Measurements from ENCODE around the gene EML4.
"Not testable (repeated sequence)": the region's sequence is repeated elsewhere in the genome, so short reads cannot be mapped to it uniquely, and the experiment has no call there.

EML4 gene

DNA sequence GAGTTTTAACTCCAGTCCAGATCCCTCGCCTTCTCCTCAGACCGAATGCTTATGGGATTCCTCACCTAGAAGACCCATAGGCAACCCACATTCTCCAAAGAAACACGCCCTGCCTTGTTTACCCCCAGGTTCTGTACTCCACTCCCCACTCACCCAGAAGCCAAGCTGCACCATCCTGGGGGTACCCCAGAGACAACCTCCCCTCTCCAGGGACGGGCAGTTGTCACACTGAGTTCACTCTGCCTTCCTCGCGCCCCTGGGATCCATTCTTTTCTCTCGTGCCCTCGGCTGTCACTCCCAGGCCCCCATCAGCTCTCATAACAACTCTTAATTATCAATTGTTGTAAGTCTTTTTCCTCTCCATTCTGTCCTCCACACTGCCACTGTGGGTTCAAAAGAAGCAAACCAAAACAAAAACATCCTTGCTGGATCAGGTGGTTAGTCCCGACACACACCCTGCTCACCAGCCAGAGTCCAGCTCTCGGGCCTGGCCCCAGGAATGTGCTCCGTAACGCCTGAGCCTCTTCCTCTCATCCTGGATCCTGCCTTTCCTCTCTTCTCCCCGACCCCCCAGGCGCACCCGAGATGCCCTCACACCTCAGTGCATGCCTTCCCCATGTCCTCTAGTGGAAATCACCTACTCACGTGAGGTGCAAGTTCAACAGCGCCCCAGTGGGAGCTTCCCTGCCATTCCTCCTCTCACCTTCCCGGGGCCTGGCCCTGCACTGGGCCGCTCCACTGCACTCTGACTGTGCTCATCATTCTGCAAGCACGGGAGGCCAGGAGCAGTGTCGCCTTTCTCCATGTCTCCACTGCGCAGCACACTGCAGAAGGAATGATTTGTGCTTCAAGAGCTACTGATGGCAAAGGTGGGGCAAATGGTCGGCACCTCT lies 171.1 kb downstream of the EML4 start:
- no peak overlapping the region for H3K27ac ChIP-seq
- no peak for DNase-seq (ENCODE audit: low read depth, low spot score)

- no peak overlapping the region for H3K27ac ChIP-seq
- no peak for DNase-seq (ENCODE audit: low read depth, low spot score)
Measured at GRCh38 chr2:42340938-42341636, 171.9 kb downstream of the EML4 start.

- peak; percentile 57 for DNase-seq (ENCODE audit: low read depth, low spot score)
- peak overlapping the region; percentile 49 for H3K27ac ChIP-seq
Measured at GRCh38 chr2:42342061-42342794, 173.1 kb downstream of the EML4 start.

DNA sequence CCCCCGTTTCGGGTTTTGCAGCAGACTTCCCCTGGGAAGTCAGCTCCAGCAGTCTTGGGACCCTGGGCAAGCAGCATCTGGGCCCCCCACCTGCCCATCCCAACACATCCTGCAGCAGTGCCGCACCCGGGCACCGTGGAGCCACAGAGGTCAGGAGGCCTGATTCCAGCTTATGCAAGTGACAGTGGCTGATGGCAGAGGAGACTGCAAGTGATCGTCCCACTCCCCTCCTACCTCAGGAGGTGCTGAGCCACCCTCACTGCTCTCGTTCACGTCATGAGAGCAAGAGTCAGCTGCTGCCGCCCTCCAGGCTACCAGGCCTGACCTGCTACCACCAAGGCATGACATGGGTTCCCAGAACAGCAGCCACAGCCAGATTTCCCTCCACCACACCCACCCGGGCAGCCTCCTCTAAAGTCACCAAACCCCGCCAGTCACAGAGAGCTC lies 173.7 kb downstream of the EML4 start:
- DNase-seq (ENCODE audit: low read depth, low spot score), result no peak
- peak overlapping the region; percentile 49 for H3K27ac ChIP-seq

GRCh38 chr2:42345986-42346385 lies 176.8 kb downstream of the EML4 start:
- no peak for DNase-seq (ENCODE audit: low read depth, low spot score)
- H3K27ac ChIP-seq, result no peak overlapping the region

- not testable (repeated sequence) for H3K27ac ChIP-seq; DNase-seq (ENCODE audit: low read depth, low spot score)
Measured at GRCh38 chr2:42346856-42347255, 177.7 kb downstream of the EML4 start.

- H3K27ac ChIP-seq; DNase-seq (ENCODE audit: low read depth, low spot score): not testable (repeated sequence)
Measured at GRCh38 chr2:42347518-42347917, 178.4 kb downstream of the EML4 start.

GRCh38 chr2:42348113-42348805 lies 179.1 kb downstream of the EML4 start:
- no peak overlapping the region for H3K27ac ChIP-seq
- no peak for DNase-seq (ENCODE audit: low read depth, low spot score)

GRCh38 chr2:42350434-42351063 lies 181.4 kb downstream of the EML4 start:
- no peak overlapping the region for H3K27ac ChIP-seq
- no peak for DNase-seq (ENCODE audit: low read depth, low spot score)

DNA sequence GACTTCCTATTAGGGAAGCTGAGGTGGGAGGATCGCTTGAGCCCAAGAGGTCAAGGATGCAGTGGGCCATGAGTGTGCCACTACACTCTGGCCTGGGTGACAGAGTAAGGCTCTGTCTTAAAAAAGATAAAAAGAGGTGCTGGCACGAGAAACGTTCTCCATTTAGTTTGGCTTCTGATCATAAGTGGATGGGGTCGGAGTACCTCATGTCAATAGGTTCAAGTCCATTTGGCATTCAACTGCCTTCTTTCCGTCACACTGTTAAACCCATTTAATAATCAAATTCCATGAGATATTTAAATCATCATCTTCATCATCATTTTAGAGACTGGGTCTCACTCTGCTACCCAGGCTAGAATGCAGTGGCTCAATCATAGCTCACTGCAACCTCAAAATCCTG lies 182.7 kb downstream of the EML4 start:
- H3K27ac ChIP-seq, result no peak overlapping the region

DNA sequence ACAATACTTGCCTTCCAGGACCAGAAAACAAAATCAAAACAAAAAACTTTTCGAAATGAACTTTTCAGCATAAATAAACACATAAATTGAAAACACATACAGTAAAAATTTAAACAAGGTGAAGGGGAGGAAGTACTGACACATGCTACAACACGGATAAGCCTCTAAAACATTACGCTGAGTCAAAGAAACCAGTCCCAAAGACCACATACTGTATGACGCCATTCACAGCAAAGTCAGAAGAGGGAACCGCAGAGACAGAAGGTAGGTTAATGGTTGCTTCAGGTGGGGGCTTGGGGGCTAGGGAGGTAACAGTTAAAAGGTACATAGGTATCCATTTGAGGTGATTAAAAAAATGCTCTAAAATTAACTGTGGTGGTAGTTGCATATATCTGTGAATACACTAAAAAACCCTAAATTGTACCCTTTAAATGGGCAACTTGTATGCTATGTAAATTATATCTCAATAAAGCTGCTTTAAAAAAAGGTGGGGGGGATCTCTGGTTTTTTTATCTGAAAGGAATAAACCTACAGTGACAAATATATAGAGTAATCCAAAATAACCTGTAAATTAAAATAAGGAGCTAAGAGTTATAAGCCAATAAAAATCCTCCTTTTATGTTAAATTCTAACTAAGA lies 184.8 kb downstream of the EML4 start:
- no peak for DNase-seq (ENCODE audit: low read depth, low spot score)
- no peak overlapping the region for H3K27ac ChIP-seq

More for the DNA sequence above, 182.7 kb downstream of the EML4 start:
- no peak for DNase-seq (ENCODE audit: low read depth, low spot score)

GRCh38 chr2:42359304-42359964 lies 190.3 kb downstream of the EML4 start:
- no peak for DNase-seq (ENCODE audit: low read depth, low spot score)
- peak overlapping the region; percentile 93 for H3K27ac ChIP-seq

DNA sequence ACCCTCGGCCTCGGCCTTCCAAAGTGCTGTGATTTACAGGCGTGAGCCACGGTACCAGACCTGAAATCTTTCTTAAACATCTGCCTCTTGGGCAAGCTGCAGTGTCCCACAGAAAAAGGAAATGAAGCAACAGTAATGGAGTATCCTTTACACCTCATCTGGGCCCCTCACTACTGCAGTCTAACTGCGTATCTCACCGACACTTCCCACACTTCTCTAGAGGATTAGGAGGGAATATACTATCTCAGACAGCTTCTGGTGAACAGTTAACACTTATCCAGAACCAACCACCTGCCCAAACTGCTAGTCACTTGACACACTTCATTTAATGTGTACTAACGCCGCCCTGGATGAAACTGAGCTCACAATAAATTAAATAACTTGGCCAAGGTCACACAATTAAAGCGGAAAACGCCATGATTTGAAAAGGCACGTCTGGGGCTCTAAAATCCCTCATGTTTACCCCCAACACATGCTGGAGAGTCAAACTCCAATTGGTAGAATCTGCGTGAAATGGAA lies 190.9 kb downstream of the EML4 start:
- H3K27ac ChIP-seq, result peak overlapping the region; percentile 93
- no peak for DNase-seq (ENCODE audit: low read depth, low spot score)

GRCh38 chr2:42360493-42360889 lies 191.3 kb downstream of the EML4 start:
- DNase-seq (ENCODE audit: low read depth, low spot score), result no peak
- H3K27ac ChIP-seq, result peak overlapping the region; percentile 93

GRCh38 chr2:42360890-42361727 lies 192.0 kb downstream of the EML4 start, which contains the start of gene COX7A2L:
Gene COX7A2L, minus strand, starts transcription at chr2:42361217. Its CDS starts 56 bp downstream, at chr2:42361161.
- peak within 1 kb of the TSS; percentile 93 for H3K27ac ChIP-seq
- peak; percentile 78 for DNase-seq (ENCODE audit: low read depth, low spot score)

DNA sequence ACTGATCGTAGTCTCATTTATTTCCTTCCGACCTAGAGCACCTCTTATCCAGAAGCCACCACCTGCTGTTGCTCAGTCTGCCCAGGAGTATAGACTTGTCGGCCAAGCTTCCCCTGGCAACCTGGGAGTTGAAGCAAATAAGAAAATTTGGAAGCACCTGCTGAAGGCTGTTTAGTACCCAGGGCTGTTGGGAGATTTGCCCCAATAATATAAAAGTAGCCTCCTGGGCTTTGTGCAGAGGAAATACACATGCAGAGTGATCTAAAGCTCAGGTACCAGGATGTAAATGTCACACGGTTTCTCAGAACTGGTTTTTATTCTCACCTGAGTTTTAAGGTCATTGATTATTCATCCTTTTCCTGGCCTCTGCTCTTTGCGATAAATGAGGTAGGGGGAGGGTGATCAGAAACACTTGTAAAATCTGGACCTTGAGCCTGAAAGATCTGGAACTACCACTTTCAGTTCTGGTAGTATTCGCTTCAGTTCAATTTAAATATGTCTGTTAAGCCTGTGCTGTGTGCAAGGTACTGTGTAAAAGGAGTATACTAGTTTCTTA lies 192.7 kb downstream of the EML4 start:
- no peak for DNase-seq (ENCODE audit: low read depth, low spot score)
- peak overlapping the region; percentile 93 for H3K27ac ChIP-seq

- no peak for DNase-seq (ENCODE audit: low read depth, low spot score)
Measured at GRCh38 chr2:42363413-42363812, 194.3 kb downstream of the EML4 start.

More at GRCh38 chr2:42363413-42363812, 194.3 kb downstream of the EML4 start:
- no peak overlapping the region for H3K27ac ChIP-seq

Data from epithelial cell of prostate (primary cell).